Activated CD8-positive, alpha-beta memory T cell treated with anti-CD3 and anti-CD28 coated beads, Interleukin-2, amount 50 U/mL, for 48 hours (primary cell): ENCODE results near the gene ERCC1.
"Not testable (repeated sequence)": the region's sequence is repeated elsewhere in the genome, so short reads cannot be mapped to it uniquely, and the experiment has no call there.

ENCODE experiments used
- DNase-seq: peaks from one replicate; pipeline ENCODE4 v3.0.0-alpha.2; 2020

Gene ERCC1

DNA sequence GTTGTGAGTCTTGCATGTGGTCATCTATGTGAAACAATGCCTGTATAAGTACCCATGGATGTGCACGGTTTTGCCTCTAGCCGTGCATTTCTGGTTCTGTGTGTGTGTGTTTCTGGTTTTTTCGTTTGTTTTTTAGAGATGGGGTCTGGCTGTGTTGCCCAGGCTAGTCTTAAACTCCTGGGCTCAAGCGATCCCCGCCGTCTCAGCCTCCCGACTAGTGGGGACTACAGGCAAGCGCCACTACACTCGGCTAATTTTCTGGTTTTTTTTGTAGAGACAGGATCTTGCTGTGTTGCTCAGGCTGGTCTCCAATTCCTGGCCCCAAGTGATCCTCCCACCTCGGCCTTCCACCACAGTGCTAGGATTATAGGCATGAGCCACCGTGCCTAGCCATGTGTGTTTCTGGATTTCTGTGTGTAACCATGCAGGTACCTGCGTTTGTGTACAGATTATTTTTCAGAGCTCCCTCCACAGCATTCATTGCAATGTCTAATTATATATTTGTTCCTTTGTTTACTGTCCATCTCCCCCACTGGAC lies 28.2 kb upstream of the ERCC1 start:
- DNase-seq, result no peak

GRCh38 chr19:45451131-45451849 lies 27.6 kb upstream of the ERCC1 start:
- peak; percentile 79 for DNase-seq

- DNase-seq, result no peak
Measured at GRCh38 chr19:45450012-45450333, 26.3 kb upstream of the ERCC1 start.

DNA sequence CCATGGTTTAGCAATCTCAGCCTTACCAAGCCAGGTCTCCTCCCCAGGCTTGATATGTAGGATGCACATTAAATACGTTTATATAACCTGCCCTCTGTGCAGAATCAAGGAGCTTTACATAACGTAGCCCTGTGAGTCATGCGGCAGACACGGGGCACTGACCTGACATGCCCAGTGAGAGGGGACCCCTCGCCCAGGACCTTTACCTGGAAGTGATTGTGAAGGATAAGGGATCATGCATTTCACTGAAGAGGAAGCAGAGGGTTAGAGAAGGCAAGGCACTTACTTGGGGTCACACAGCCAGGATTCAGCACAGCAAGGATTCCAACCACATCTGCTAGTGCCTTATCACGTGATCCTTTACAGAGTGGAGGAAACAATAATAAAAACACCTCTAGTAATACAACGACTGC lies 25.2 kb upstream of the ERCC1 start:
- no peak for DNase-seq

GRCh38 chr19:45448425-45448756 lies 24.7 kb upstream of the ERCC1 start:
- DNase-seq, result no peak

DNA sequence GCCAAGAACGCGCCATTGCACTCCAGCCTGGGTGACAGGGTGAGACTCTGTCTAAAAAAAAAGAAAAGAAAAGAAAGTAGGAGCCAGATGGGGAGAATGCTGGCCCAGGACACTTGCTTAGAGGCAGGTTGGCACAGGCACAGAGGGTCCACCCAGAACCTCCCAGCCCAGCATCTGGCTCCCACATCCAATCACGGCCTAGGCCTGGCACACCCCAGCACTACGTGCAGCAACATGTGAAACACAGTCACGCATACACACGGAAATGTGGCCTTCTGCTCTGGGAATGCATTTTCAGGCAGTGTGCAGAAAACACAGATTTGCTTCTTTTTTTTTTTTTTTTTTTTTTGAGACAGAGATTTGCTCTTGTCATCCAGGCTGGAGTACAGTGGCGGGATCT lies 23.2 kb upstream of the ERCC1 start:
- DNase-seq, result no peak

- no peak for DNase-seq
Measured at GRCh38 chr19:45446295-45446694, 22.6 kb upstream of the ERCC1 start.

GRCh38 chr19:45445139-45445538 lies 21.4 kb upstream of the ERCC1 start:
- no peak for DNase-seq

DNA sequence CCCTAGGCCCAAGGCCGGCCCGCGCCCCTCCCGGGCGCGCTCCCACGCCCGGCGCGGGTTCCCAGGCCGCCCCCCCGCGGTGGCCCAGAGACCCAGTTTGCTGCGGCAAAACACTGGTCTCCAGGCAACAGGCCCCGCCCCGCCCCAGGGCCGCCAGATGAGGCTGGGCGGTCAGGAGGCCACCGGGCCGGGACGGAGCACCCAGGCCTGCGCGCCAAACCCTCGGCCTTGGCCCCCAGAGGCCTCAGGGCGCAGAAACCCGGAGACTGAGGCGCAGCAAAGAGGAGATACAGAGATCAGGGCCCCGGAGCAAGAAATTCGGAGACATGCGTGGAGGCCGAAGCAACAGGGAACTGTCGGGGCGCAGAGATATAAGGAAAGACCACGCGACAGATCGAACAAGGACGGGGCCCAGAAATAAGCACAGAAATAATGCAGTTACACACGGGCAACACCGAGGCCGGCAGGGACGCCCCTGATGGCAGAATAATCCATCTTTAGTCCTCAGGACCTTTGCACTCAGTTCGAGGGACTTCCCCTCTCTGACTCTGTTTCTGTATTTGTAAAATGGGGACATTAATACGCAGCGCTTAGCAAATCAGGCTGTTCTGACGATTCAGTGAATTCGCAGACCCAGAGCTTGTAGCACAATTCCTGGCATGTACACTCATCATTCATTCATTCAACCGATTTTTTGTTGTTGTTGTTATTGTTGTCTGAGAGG lies 20.8 kb upstream of the ERCC1 start:
- peak; percentile 89 for DNase-seq

DNA sequence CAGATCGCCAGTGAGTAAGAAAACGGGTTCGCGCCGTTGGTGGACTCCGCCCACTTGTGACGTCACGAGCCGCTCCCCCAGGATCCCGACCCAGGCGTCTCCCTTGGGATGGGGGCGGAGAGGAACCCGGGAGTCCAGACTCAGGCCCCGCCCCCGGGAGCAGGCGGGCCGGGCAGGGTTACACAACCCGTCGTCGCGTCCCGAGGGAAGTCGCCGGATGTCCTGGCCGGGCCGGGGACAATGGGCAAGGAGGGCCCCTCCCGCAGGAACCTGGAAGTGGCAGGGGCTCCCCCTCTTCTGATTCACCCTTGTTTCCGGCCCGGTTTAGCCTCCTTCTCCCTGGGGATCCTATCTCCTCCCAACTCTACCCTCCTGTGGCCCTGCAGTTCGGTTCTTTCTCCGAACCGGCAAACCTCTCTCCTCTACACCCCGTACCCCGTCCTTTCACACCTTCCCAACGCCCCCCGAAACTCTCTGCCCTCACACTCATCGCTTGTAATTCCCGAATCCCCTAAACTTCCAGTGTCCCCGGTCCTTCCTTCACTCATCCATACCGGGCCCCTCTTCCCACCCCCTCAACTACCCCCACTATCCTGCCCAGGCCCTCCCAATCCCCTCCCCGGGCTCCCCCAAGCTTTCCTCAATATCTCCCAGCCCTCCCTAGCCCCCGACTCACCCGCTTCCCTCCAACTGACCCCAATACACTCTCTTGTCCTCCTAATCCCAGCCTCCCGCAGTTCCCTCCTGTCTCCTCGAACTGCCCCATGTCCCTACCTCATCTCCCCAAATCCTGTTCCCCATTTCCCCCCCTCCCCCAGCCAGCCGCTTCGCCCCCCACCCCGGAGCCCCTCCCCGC lies 20.0 kb upstream of the ERCC1 start:
- peak; percentile 84 for DNase-seq

- DNase-seq, result no peak
Measured at GRCh38 chr19:45442778-45443461, 19.2 kb upstream of the ERCC1 start.

DNA sequence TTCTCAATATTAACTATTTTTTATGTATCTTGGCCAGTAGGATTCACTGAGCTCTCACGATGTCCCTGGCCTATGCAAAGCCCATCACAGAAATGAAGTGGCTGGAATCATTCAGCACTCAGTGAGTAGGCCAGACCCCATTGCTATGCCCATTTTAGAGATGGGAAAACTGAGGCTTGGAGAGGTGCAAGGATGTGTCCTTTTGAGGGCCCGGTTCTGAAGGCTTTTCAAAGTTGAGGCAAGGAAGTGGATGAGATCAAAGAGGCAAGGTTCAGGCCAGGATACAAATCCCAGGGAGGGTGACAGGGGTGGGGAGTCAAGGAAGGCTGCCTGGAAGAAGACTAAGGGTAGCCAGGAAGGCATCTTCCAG lies 18.7 kb upstream of the ERCC1 start:
- no peak for DNase-seq

DNA sequence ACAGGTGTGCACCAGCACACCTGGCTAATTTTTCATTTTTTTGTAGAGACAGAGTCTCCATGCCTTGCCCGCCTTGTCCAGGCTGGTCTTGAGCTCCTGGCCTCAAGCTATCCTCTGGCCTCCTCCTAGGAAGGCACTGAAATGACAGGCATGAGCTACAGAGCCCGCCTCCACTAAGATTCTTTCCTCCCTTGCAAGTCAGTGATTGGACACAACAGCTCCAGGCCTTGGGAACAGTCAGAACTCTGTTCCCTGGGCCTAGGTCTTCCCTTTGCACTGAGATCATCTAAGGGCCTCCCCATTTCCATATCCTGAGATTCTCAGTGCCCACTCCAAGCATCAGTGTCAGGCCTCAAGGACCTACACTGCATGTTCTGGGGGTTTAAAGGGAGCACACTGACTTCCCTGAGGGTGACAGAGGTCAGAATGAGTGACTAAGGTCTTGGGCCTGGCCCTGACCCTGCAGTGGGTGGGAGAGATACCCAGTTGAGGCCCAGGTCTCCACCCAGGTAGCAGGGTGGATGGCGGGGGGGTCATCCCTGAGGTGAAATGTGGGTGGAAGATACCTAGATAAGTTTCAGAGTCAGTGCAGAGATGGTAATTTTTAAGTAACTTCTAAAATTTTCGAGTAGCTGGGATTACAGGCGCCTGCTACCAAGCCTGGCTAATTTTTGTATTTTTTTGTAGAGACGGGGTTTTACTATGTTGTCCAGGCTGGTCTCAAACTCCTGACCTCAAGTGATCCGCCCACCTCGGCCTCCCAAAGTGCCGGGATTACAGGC lies 17.3 kb upstream of the ERCC1 start:
- no peak for DNase-seq

GRCh38 chr19:45440259-45440638 lies 16.5 kb upstream of the ERCC1 start:
- no peak for DNase-seq

DNA sequence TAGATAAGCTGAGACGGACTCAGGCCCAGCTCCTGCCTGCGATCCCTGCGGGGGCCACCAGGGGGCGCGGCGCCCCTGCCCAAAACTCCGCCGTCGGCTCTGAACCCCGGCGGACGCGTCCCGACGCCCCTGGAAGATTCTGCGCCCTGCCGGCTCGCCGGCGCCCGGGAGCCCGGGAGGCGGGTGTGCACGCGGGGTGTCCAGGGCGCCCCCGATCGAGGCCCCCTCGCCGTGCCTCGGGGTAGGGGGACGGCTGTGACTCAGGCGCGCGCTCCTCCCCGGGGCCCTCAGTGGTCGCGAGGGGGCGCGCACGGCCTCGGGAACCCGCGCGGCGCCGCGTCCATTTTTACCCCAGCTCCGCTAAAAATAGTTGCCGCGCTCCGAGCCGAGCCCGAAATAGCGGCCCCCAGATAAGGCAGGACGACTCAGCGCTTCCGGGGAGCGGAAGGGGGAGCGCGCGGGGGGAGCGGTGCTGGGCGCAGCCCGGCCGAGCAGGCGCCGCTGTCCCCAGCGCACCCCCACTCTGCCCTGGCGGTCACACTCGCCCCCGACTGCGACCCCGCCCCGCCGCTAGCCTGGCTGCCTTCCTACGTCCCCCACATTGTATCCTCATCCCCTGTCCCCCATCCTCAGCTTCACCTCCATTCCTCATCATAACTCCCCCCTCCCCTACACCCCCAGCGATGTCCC lies 16.0 kb upstream of the ERCC1 start:
- DNase-seq, result peak; percentile 96

- no peak for DNase-seq
Measured at GRCh38 chr19:45439190-45439568, 15.5 kb upstream of the ERCC1 start.

- DNase-seq, result no peak
Measured at GRCh38 chr19:45437328-45437727, 13.6 kb upstream of the ERCC1 start.

DNA sequence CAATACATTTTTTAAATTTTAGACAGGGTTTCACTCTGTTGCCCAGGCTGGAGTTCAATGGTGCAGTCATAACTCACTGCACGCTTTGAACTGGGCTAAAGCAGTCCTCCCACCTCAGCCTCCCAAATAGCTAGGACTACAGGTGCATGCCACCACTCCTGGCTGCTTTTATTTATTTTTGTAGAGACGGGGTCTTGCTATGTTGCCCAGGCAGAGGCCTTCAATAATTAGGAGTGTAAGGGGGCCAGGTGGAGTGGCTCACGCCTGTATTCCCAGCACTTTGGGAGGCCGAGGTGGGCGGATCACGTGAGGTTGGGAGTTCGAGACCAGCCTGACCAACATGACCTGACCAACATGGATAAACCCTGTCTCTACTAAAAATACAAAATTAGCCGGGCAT lies 8.8 kb upstream of the ERCC1 start:
- not testable (repeated sequence) for DNase-seq

GRCh38 chr19:45431008-45431407 lies 7.3 kb upstream of the ERCC1 start:
- not testable (repeated sequence) for DNase-seq

DNA sequence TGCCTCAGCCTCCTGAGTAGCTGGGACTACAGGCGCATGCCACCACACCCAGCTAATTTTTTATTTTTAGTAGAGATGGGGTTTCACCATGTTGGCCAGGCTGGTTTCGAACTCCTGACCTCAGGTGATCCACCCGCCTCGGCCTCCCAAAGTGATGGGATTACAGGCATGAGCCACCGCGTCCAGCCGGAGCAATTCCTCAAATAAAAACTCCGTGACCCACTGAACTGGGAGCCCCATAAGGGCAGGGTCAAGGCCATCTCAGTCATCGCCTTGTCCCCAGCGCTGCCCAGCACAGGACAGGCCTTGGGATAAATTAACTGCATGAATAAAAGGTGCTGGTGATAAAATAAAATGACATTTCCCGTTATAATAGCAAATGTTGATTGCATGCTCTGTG lies 6.2 kb upstream of the ERCC1 start:
- DNase-seq, result not testable (repeated sequence)

DNA sequence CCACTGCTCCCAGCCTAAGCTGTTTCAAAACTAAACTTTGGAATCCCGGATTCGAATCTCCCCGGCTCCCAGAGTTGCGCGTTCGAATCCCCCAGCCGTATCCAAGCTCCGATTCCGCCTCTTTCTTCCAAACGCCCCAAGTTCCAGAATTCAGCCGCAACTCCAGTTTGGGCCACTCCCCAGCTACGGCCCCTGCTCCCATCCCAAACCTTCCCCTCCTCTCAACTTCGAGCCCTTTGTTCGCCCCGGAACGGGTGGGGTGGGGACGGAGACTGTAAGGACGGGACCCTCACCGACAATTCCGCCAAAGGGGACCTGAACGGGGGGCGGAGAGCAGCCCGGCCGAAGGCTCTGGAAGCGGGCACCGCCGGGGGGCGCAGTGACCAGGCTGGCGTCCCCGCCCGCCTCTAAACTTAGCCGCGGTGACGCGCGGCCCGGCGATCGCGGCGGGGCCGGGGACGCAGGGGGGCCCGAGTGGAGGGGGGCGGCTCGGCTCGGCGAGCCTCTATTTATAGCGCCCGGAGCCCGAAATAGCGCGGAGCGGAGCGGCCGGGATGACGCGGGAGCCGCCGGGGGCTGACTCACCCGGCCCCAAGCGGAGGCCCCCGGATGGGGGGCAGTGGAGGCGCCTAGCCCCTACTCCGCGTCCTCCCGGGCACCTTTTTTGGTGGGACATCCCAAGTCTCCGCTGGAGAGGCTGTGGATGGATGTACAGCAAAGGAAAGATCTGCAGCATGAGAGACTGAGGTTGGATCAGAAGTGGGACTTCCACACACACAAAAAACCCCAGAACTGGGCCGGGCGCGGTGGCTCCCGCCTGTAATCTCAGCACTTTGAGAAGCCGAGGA lies 4.9 kb upstream of the ERCC1 start:
- no peak for DNase-seq
